Spleen (tissue), 11 donors: ENCODE measurements around the gene ADD3. TPM values are rescaled to one million over a fixed set of nuclear protein-coding genes. Genes with fewer than 3 reads are reported as not detected.
A peak's percentile ranks its signal among the peaks of the same experiment; 100 is the strongest.

Source experiments
- DNase-seq: peaks from one replicate; pipeline ENCODE4 v3.0.0-alpha.2; 2020
- H3K27ac ChIP-seq, 8 donors: fragments of 200-600 bp; sonication (generic) in 7 of 8; 1 replicate in 4 of 8; 2 replicates in 4 of 8; pipeline versions ENCODE4 v1.5.0 to v1.8.0; 2016 to 2021; ENCODE audit warnings: inconsistent platforms in 4 of 8, mild to moderate bottlenecking in 4 of 8, moderate library complexity in 1 of 8
- H3K27me3 ChIP-seq, 7 donors: fragments of 200-600 bp; sonication (generic) in 6 of 7; replicated peaks in 1 of 7; 1 replicate in 4 of 7; 2 replicates in 3 of 7; pipeline versions ENCODE4 v1.5.0 to v1.8.0; 2016 to 2021; ENCODE audit warnings: inconsistent platforms in 3 of 7, mild to moderate bottlenecking in 1 of 7
- H3K36me3 ChIP-seq, 6 donors: fragments of 200-600 bp; sonication (generic) in 5 of 6; 1 replicate in 4 of 6; 2 replicates in 2 of 6; pipeline versions ENCODE4 v1.5.0 to v1.8.0; 2016 to 2021; ENCODE audit warnings: inconsistent platforms in 2 of 6
- H3K4me1 ChIP-seq, 6 donors: fragments of 200-600 bp; sonication (generic) in 5 of 6; 1 replicate in 3 of 6; 2 replicates in 3 of 6; pipeline versions ENCODE4 v1.5.0 to v1.8.0; 2016 to 2021; ENCODE audit warnings: inconsistent platforms in 3 of 6
- H3K4me3 ChIP-seq, 8 donors: fragments of 200-600 bp; sonication (generic) in 7 of 8; 1 replicate in 4 of 8; 2 replicates in 4 of 8; pipeline versions ENCODE4 v1.5.0 to v1.8.0; 2016 to 2021; ENCODE audit warnings: inconsistent platforms in 4 of 8, mild to moderate bottlenecking in 4 of 8, moderate library complexity in 2 of 8
- H3K9me3 ChIP-seq, 8 donors: fragments of 200-600 bp; sonication (generic) in 7 of 8; 1 replicate in 4 of 8; 2 replicates in 4 of 8; pipeline versions ENCODE4 v1.5.0 to v1.8.0; 2016 to 2021; ENCODE audit warnings: inconsistent platforms in 4 of 8
- CTCF ChIP-seq, 11 experiments: fragments of 200-600 bp in 7 of 11; fragments of 450-650 bp in 4 of 11; sonication (generic) in 4 of 11; IDR thresholded peaks in 8 of 11; conservative IDR thresholded peaks in 3 of 11; 1 replicate in 7 of 11; 2 replicates in 4 of 11; pipeline versions ENCODE4 v1.4.0 to v1.8.0; 2016 to 2021; ENCODE audit warnings: antibody characterized with exemption in 11 of 11, inconsistent platforms in 4 of 11, mild to moderate bottlenecking in 1 of 11
- POLR2A ChIP-seq, 3 donors: fragments of 450-650 bp; IDR thresholded peaks; one replicate each; pipeline ENCODE4 v1.5.1; 2017; ENCODE audit warnings: antibody characterized with exemption in 3 of 3, mild to moderate bottlenecking in 1 of 3
- POLR2AphosphoS5 ChIP-seq, 3 donors: sonication (generic); formaldehyde crosslinking; IDR thresholded peaks; one replicate each; pipeline ENCODE4 v1.5.1; 2017; ENCODE audit warnings: antibody characterized with exemption in 3 of 3
- WGBS, 5 donors: extraction: QIAGEN DNeasy Blood & Tissue Kit in 3 of 5; methylation state at CpG; one replicate each; pipeline versions ENCODE4 v1.1.5 to v1.1.7; 2013 to 2018; 5-methylcytosine and 5-hydroxymethylcytosine counted together
- intact Hi-C: fragments of 100-400 bp; cut with DNase I; formaldehyde crosslinking; loops from one replicate; pipeline ENCODE4 v1.15.0; 2023; ENCODE audit warnings: low total_unique reads
- polyA plus RNA-seq, 3 donors: library from polyadenylated mRNA; stranded (reverse); fragments of 200-250 nt; gene quantifications; one replicate each; pipeline ENCODE4 v1.2.1, GENCODE V29; 2013
- total RNA-seq, 7 donors: library from RNA; depleted of rRNA in 3 of 7; stranded (reverse); fragments of >200 nt in 3 of 7; fragmentation: NEBNext Ultra II Directional in 4 of 7; extraction: Animal tissue kit (Norgen Biotek cat#: 25700) in 4 of 7; gene quantifications; one replicate each; pipeline versions ENCODE4 v1.1.0 to v1.2.1, GENCODE V29; 2016 to 2021
- donor health status: healthy with polysubstance abuse.
- donor health status: DM: no; HTN: no; CAD: no; lungs with moderate emphysema.
- donor health status: DM: no; HTN: no; CAD: no.
- donor health status: Bipolar disorder and iron deficiency.
- donor health status: healthy.
- donor health status: DM: no; HTN: no; CAD: no.
- donor health status: DM: yes; HTN: yes; CAD: no.

ADD3 gene
- total and polyA plus RNA-seq, 10 donors = 35.0 to 155 (median 94.9) TPM

DNA sequence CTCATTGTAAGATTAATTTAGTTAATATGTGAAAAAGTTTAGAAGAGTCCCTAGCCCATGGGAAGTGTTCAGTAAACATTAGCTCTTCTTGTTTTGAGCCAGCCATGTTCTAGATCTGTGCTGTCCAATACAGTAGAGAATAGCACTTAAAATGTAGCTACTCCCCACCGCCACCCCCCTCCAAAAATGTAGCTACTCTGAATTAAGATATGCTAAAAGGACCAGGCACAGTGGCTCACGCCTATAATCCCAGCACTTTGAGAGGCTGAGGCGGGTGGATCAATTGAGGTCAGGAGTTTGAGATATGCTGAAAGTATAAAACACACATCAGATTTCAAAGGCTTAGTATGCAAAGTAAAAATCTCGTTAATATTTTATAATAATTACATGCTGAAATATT, 152.3 kb downstream of the ADD3 start:
- TF ChIP-seq POLR2AphosphoS5 (IDR thresholded peaks at IDR 0.05) (no peak), POLR2A (IDR thresholded peaks at IDR 0.05) (no peak), CTCF (IDR thresholded peaks at IDR 0.05 in 8 of 11, conservative IDR thresholded peaks at IDR 0.05 in 3 of 11) (no peak)
- peaks cover 0 to 66% (median 5%) of the 10 kb centered on the region in 7 donors for H3K27me3 ChIP-seq
- 85 to 92% (median 90%) methylated on average over 4 of the region's 4 CpGs for WGBS, 5 donors
- H3K4me3 ChIP-seq = no peak overlapping the region
- H3K9me3 ChIP-seq = no peaks in the 10 kb centered on the region
- no peaks in the 10 kb centered on the region for H3K36me3 ChIP-seq
- DNase-seq = peak; percentile 10
- no peak overlapping the region for H3K27ac ChIP-seq
- intact Hi-C loops = no loop called here
- H3K4me1 ChIP-seq = peaks cover 0 to 35% (median 16%) of the 10 kb centered on the region in 6 donors

GRCh38 chr10:110160522-110160921, 152.7 kb downstream of the ADD3 start:
- intact Hi-C loops = no loop called here
- no peak for TF ChIP-seq POLR2AphosphoS5 (IDR thresholded peaks at IDR 0.05)
- Histone ChIP-seq H3K27me3 (peaks cover 0 to 70% (median 9%) of the 10 kb centered on the region in 7 donors), H3K4me3 (no peak overlapping the region), H3K4me1 (peaks cover 0 to 35% (median 16%) of the 10 kb centered on the region in 6 donors), H3K36me3 (no peaks in the 10 kb centered on the region), H3K9me3 (no peaks in the 10 kb centered on the region), H3K27ac (no peak overlapping the region)
- DNase-seq = no peak

- peak; percentile 57 for DNase-seq
- intact Hi-C loops = no loop called here
- Histone ChIP-seq H3K4me3 (no peak overlapping the region), H3K27me3 (peaks cover 0 to 87% (median 31%) of the 10 kb centered on the region in 7 donors), H3K36me3 (no peaks in the 10 kb centered on the region), H3K4me1 (peaks cover 0 to 16% (median 3%) of the 10 kb centered on the region in 6 donors), H3K27ac (no peak overlapping the region), H3K9me3 (no peaks in the 10 kb centered on the region)
- WGBS, 5 donors = 19 to 37% (median 25%) methylated on average over 6 of the region's 6 CpGs
- TF ChIP-seq POLR2AphosphoS5 (IDR thresholded peaks at IDR 0.05) (no peak), POLR2A (IDR thresholded peaks at IDR 0.05) (no peak), CTCF (IDR thresholded peaks at IDR 0.05 in 8 of 11, conservative IDR thresholded peaks at IDR 0.05 in 3 of 11) (no peak)
Observed at GRCh38 chr10:110162741-110163145, 155.0 kb downstream of the ADD3 start.

- Histone ChIP-seq H3K27me3 (peaks cover 0 to 87% (median 36%) of the 10 kb centered on the region in 7 donors), H3K4me3 (no peak overlapping the region), H3K27ac (no peak overlapping the region), H3K9me3 (no peaks in the 10 kb centered on the region), H3K36me3 (no peaks in the 10 kb centered on the region), H3K4me1 (peaks cover 0 to 16% (median 5%) of the 10 kb centered on the region in 6 donors)
- intact Hi-C loops = no loop called here
- TF ChIP-seq POLR2AphosphoS5 (IDR thresholded peaks at IDR 0.05) (no peak), POLR2A (IDR thresholded peaks at IDR 0.05) (no peak), CTCF (IDR thresholded peaks at IDR 0.05 in 8 of 11, conservative IDR thresholded peaks at IDR 0.05 in 3 of 11) (no peak)
- DNase-seq = no peak
- WGBS, 5 donors = 60 to 72% (median 68%) methylated on average over 5 of the region's 5 CpGs
Observed at GRCh38 chr10:110163192-110163773, 155.5 kb downstream of the ADD3 start.
